HUES48 (cell line): Measurements from ENCODE around the gene WASHC2A.
"Not testable (repeated sequence)": the region's sequence is repeated elsewhere in the genome, so short reads cannot be mapped to it uniquely, and the experiment has no call there.

Experiments used
- H3K27ac ChIP-seq: one replicate; pipeline ENCODE4 v1.7.0; 2013; ENCODE audit warnings: low read depth, low read length, inconsistent platforms
- H3K27me3 ChIP-seq: 2 replicates; pipeline ENCODE4 v1.6.1; 2013; ENCODE audit warnings: mild to moderate bottlenecking, low read length; ENCODE audit not compliant: control insufficient read depth, insufficient read depth
- H3K36me3 ChIP-seq: 2 replicates; pipeline ENCODE4 v1.6.1; 2013; ENCODE audit warnings: low read length; ENCODE audit not compliant: control insufficient read depth, insufficient read depth
- H3K4me1 ChIP-seq: 2 replicates; pipeline ENCODE4 v1.6.1; 2013; ENCODE audit warnings: mild to moderate bottlenecking, low read length; ENCODE audit not compliant: control insufficient read depth, insufficient read depth
- H3K4me3 ChIP-seq: 2 replicates; pipeline ENCODE4 v1.5.1; 2013; ENCODE audit warnings: mild to moderate bottlenecking, low read depth, low read length
- H3K9ac ChIP-seq: 2 replicates; pipeline ENCODE4 v1.6.1; 2013; ENCODE audit warnings: mild to moderate bottlenecking, low read depth, low read length, moderate library complexity
- H3K9me3 ChIP-seq: 2 replicates; pipeline ENCODE4 v1.6.1; 2013; ENCODE audit warnings: low read length; ENCODE audit not compliant: control insufficient read depth, insufficient read depth

Gene WASHC2A

DNA sequence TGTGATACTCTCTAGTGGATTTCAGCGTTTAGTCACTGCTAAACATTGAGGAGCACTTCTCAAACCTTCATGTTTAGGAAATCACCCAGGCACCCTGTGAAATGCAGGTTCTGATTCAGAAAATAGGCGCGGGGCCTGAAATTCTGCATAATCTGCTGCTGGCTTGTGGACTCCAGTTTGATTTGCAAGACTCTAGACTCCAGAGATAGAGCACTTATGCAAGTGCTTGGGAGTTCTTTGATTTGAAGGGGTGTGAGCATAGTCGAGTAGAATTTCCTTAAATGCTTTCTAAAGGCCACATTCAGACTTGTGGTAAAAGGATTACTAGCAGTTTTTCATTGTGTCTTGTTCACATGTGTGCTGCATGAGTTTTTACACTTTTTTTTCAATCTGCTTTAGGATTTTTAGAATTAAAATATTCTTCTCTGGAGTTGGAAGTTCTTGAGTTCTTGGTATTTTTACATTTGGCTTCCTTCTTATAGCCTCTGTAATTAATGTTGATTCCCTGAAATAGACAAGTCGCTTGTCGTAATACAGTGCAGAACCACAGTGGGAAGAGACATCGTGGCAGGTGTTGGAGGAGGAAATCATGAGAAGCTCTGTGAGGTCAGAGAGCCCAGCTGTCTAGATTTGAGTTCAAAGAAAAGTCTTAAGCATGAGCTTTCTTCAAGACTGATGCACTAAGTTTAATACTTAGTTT is 41.4 kb downstream of the WASHC2A start:
- not testable (repeated sequence) for H3K27me3 ChIP-seq, H3K9me3 ChIP-seq, H3K27ac ChIP-seq, H3K4me1 ChIP-seq, H3K9ac ChIP-seq, H3K36me3 ChIP-seq, H3K4me3 ChIP-seq

DNA sequence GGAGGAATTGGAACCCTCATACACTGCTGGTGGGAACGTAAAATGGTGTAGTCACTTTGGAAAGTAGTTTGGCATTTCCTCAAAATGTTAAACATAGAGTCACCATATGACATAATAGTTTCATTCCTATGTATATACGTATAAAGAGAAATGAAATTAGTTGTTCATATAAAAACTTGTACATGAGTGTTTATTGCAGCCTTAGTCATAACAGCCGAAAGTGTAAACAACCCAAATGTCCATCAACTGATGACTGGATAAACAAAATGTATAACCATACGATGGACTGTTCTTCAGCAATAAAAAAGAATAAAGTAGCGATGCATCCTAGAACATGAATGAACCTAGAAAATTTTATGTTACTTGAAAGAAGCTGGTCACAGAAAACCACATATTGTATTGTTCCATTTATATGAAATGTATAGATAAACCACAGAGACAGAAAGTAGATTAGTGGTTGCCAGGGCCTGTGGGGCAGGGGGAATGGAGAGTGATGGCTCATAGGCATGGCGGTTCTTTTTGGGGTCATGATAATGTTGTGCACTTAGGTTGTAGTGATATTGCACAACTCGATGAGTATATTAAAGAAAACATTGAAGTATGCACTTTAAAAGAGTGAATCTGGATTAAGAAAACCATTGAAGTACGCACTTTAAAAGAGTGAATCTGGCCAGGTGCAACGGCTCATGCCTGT is 44.8 kb downstream of the WASHC2A start:
- not testable (repeated sequence) for H3K4me1 ChIP-seq, H3K27ac ChIP-seq, H3K4me3 ChIP-seq, H3K9me3 ChIP-seq, H3K27me3 ChIP-seq, H3K36me3 ChIP-seq, H3K9ac ChIP-seq

DNA sequence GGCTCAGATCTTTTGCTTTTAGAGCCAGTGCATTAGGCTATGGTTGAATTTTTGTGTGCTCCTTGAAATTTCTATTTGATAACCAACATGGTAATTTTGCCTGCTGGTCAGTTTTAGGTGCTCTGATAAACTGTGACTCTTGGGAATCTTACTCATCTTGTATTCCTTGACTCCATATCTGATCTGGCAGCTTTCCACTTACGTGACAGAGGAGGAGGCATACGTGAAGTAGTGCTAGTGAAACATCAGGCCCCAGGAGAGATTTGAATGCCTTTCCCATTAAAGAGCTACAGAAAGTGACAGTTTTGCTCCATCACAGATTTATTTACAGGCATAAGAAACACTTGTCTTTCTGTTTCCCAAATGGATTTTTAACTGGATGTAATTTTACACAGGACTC is 59.0 kb downstream of the WASHC2A start:
- not testable (repeated sequence) for H3K27ac ChIP-seq, H3K9me3 ChIP-seq, H3K4me3 ChIP-seq, H3K4me1 ChIP-seq, H3K9ac ChIP-seq, H3K27me3 ChIP-seq
- peaks cover 12% of the 10 kb centered on the region; the same call in 1 of the 2 replicates for H3K36me3 ChIP-seq

DNA sequence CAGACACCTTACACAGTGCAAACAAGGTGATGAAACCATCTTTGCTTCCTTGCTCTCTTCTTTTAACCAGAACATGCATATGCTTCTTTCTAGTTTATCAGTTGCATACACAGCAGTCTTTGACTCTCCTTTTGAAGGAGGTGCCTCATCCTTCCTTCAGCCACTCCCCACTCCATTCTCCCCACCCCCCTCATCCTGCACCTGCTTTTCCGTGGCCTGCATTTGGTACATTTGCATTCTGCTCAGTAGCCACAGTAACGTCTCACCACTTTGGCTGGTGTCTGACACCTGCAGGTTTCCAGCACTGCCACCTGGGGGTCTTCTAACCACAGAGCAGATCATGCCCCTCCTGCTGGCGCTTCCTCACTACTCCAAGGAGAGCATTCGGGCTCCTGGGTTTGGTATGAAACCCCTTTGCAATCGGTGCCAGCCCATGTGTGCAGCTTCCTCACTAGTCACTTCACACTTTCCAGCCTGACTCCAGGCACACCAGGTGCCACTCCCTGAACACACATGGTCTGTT is 60.1 kb downstream of the WASHC2A start:
- not testable (repeated sequence) for H3K4me1 ChIP-seq, H3K9ac ChIP-seq, H3K27ac ChIP-seq, H3K27me3 ChIP-seq, H3K4me3 ChIP-seq, H3K9me3 ChIP-seq
- H3K36me3 ChIP-seq = peaks cover 12% of the 10 kb centered on the region; the same call in 1 of the 2 replicates

DNA sequence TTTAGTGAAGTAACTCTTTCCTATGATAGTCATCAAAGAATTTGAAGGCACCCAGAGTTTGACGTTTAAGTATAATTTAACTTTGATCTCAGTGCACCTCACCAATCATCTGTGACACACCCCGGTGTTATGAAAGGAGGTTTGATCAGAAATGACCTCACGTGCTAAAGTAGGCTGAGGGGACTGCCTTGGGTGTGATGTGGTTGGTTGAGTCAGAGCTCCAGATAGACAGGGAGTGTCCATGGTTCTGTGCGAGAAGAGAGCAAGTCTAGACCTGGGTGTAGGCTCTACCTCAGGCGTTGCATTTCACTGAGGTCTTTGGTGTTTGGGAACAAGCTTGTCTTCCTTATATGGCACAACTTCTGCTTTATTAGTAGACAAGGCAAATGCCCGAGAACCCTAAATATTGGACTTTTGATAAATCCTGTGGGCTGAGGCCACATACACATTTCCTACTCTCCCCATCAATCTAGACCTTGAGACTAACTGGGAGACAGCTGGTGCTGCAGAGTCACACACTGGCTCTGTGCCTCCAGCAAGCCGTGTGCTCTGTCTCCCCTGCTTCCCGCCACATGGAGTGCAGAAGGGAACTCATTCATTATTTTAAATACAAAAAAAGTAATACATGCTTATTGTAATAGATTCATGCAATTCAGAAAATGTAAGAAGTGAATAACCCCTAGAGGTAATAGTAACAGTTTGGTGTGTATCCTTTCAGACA is 63.7 kb downstream of the WASHC2A start:
- not testable (repeated sequence) for H3K9ac ChIP-seq, H3K4me3 ChIP-seq

DNA sequence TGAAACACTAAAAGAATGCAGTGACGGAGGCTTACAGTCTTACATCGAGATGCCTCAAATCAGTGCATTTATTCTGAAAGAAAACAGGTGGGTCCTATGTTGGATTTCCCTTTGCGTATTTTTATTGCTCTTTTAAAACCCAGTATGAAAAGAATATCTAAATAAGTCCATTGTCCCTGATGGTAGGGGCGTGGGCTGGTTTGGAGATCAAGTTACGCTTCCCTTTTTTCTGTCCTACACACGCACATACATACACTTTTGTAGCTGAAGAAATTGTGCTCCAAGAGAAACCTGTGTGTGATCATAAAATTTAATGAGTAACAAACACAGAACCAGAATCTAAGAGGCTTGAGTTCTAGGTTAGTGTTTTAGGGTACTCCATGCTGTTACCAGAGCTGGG is 64.6 kb downstream of the WASHC2A start:
- not testable (repeated sequence) for H3K4me3 ChIP-seq, H3K27ac ChIP-seq, H3K9me3 ChIP-seq, H3K36me3 ChIP-seq, H3K9ac ChIP-seq, H3K27me3 ChIP-seq, H3K4me1 ChIP-seq

More for the DNA sequence above, 63.7 kb downstream of the WASHC2A start:
- H3K27me3 ChIP-seq, H3K27ac ChIP-seq, H3K9me3 ChIP-seq, H3K36me3 ChIP-seq, H3K4me1 ChIP-seq: not testable (repeated sequence)

DNA sequence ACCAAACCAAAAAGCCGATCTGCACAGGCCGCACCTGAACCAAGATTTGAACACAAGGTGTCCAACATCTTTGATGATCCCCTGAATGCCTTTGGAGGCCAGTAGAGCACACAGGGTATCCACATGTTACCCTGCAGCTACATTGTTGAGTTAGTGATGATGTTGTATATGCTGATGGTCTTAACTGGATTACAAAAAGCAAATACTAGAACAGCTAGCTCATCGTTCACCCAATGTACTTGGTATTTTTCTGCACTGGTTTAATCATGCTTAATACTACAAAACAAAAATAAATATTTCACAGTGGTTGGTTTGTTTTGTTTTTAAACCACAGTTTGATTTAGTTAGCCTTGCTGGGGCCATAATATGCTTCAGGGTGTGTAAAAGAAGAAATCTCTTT is 65.1 kb downstream of the WASHC2A start:
- not testable (repeated sequence) for H3K27me3 ChIP-seq, H3K4me3 ChIP-seq, H3K36me3 ChIP-seq, H3K9me3 ChIP-seq, H3K9ac ChIP-seq, H3K4me1 ChIP-seq, H3K27ac ChIP-seq

DNA sequence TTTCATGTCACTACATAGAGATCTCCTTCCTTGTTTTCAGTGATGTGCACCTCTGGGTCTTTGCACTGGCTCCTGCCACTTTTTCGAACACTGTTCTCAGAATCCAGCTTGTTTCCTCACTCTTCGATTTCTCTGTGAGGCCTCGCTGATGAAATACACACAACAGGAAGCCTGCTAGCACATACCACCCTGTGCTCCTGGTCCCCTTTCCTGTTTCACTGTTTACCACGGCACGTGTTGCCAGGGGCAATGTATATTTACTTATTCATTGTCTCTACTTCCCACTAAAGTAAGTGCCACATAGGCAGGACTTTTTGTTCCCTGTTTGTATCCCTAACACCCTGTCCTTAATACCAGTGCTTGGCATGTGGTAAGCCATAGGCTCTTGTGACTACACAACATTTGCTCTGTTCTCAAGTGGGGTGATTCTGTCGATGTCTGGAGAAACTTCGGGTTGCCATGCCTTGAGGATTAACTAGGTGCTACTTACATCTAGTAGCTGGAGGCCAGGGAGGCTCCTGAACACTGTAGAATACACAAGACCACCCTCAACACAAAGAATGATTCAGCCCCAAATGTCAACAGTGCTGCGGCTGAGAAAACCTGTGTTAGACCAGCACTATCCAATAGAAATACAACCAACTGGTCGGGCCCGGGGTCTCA is 75.9 kb downstream of the WASHC2A start:
- not testable (repeated sequence) for H3K9ac ChIP-seq, H3K4me1 ChIP-seq, H3K36me3 ChIP-seq, H3K4me3 ChIP-seq, H3K9me3 ChIP-seq, H3K27me3 ChIP-seq, H3K27ac ChIP-seq

DNA sequence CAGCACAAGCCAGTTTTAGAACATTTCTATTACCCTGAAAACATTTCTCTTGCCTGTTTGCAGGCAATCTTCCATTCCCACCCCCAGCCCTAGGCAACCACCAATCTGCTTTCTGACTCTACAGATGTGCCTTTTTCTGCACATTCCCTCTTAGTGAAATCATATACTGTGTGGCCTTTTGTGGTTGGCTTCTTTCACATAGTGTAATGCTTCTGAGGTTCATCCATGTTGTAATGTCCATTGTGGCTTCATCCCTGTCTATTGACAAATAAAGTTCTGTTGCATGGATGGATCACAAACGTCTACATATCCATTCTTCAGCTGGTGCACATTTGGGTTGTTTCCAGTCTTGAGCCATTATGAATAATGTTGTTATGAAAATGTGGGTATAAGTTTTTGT is 77.8 kb downstream of the WASHC2A start:
- H3K4me3 ChIP-seq, H3K4me1 ChIP-seq, H3K9me3 ChIP-seq, H3K27me3 ChIP-seq, H3K9ac ChIP-seq, H3K36me3 ChIP-seq, H3K27ac ChIP-seq: not testable (repeated sequence)

DNA sequence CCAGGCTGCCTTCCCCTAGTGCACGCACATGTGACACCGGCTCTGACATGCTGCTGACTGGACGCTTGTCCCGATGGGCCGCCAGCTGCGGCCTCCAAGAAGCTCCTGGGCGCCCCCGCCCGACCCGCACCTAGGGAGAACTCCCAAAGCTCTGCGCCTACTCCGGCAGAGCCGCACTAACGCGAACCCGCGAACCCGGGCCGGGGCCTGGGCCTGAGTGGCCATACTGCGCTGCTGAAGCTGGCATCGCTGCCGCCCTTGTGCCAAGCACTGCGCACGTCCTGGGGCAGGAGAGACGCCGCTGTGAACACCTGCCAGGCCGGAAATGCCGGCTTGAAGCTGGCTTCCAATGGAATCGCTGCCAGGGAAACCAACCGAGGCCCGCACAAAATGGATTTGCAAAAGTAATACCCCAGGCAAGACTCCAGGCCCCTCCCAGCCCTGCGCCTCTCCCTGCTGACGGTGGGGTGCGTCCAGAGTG is 85.1 kb downstream of the WASHC2A start:
- H3K27me3 ChIP-seq = no peaks in the 10 kb centered on the region; the same call in 1 of the 2 replicates
- H3K9ac ChIP-seq = no peak overlapping the region
- H3K27ac ChIP-seq = no peak overlapping the region
- no peaks in the 10 kb centered on the region for H3K9me3 ChIP-seq
- peak overlapping the region; percentile 41; the same call in 1 of the 2 replicates for H3K4me3 ChIP-seq
- H3K4me1 ChIP-seq = no peaks in the 10 kb centered on the region
- no peaks in the 10 kb centered on the region for H3K36me3 ChIP-seq
